GM21515 (cell line): ENCODE data around the gene SLX4IP.

Experiments used
- ATAC-seq: cut with Tn5 transposase; IDR thresholded peaks from one replicate; pipeline ENCODE4 v1.9.1; 2021; ENCODE audit not compliant: unreplicated experiment

The SLX4IP gene

GRCh38 chr20:10428008-10428407, 7.1 kb upstream of the SLX4IP start:
- no peak for ATAC-seq

DNA sequence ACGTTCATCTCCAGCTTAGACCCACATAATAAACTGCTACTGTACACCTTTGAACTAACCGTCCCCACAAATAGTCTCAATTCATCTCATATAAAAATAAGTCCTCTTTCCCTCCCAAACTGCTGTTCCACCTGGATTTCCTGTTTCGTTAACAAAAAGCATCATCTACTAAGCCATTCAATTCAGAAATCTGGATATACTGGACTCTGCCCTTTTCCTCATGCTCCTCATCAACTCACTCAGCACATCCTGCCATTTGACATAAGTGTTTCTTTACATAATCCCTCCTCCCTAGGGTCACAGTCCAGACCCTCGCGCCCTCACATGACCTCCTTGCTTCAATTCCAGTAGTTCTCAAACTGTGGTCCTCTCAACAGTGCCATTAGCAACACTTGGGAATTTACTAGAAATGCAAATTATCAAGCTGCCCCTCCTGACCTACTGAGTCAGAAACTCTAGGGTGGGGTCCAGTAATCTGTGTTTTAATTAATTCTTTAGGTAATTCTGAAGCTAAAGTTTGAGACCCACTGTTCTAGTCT, 5.6 kb upstream of the SLX4IP start:
- no peak for ATAC-seq

GRCh38 chr20:10430000-10430466, 5.1 kb upstream of the SLX4IP start:
- ATAC-seq: no peak

DNA sequence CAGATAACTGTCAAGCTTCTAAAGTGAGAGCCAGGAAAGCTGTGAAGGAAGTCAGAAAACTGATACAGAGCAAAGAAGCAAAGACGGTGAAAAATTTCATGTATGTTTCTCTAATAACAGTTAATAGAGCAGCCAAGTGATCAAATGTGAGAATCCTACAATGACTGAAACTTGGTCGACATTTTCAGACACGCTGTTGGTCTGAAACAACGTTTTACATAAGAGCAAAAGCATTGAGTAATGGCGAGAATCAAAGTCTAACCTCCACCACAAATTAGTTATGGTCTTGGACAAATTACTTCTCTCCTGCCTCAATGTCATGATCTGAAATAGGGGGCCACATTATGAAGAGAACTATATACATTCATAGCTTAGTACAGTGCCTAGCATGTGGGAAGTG, 4.4 kb upstream of the SLX4IP start:
- ATAC-seq: no peak

GRCh38 chr20:10432079-10432478, 3.0 kb upstream of the SLX4IP start:
- ATAC-seq: no peak

- no peak for ATAC-seq
Measured at GRCh38 chr20:10433014-10433622, 2.0 kb upstream of the SLX4IP start.

DNA sequence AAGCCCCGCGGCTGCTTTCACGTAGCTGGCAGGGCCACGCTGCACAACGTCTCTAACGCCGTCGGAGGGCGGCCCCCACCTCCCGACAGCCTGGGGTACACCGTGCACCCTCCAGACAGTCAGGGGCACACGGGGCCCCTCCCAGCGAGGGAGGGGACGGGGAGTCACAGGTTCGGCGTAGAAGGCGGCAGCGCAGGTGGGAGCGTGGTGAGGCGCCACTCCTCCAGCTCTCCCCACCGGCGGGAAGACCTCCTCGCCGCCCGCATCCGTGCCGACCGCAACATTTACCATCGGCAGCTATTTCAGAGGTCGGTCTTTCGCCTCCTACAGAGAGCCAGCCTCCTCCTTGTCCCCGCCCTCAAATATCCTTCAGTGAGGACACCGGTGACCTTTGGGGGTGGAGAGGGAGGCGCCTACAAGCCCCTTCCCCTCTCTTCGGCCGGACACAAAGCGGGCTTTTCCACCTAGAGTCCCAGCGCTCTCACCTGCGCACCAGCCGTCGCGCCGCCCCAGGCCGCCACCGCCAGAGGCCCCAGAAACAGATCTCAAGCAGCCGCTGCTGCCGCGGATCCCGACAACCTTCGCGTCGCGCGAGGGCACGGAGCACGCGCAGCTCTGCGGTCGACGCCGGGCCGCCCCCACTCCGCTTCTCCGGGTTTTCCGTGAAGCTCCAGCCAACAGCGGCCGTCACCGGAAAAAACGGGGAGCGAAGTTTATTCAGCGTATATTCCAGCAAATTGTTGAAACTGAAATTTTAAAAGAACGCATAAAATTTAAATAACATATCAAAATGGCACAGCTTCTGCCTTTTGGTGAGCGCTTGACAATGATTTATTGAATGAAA, 1.3 kb upstream of the SLX4IP start, which contains the start of gene MKKS:
TSS of gene MKKS (minus strand) at position 600 of the 844 bp plus-strand sequence. CDS start 20,708 bp downstream, outside the sequence.
- peak; percentile 59 for ATAC-seq

DNA sequence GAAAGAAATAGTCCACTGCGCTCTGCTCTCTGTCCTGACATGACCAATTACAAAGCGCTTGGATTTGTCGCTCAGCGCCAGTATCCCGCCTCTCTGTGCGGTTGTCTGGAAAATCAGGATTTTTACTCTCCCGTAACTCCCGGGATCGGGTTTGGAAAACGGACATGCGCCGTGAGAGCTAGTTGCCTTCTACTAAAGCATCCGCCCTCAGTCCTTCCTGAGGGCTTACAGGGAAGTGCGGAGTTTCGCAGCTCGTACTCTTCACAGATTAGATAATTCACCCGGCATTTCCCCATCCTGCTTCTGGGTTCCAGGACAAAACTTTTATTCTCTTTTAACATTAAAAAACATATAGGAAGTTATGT, 656 bp upstream of the SLX4IP start:
- peak; percentile 39 for ATAC-seq

GRCh38 chr20:10436053-10436699, 1.1 kb downstream of the SLX4IP start:
- ATAC-seq: no peak

GRCh38 chr20:10438217-10438616, 3.1 kb downstream of the SLX4IP start:
- ATAC-seq: no peak

DNA sequence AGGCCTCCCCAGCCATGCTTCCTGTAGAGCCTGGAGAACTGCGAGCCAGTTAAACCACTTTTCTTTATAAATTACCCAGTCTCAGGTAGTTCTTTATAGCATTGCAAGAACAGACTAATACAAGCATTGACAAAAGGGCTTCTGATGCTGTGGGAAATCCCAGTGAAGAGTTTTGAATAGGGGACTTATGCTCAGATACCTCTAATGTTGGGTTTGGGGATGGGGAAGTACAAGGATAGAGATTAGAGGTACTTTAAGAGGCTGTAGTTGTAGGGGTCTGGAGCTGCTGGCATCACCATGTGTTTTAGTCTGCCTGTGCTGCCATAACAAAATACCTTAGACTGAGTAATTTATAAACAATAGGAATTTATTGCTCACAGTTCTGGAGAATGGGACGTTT, 8.8 kb downstream of the SLX4IP start:
- ATAC-seq: no peak

DNA sequence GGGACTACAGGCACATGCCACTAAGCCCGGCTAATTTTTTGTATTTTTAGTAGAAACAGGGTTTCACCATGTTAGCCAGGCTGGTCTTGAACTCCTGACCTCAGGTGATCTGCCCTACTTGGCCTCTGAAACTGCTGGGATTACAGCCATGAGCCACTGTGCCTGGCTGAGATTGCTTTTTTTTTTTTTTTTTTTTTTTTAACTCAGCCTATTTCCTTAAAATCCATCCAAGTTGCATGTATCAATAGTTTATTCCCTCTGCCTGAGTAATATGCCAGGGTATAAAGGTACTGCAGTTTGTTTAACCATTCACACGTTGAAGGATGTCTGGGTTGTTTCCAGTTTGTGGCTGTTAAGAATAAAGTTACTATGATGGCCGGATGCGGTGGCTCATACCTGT, 10.7 kb downstream of the SLX4IP start:
- no peak for ATAC-seq

- ATAC-seq: peak; percentile 97
Measured at GRCh38 chr20:10447028-10447427, 11.9 kb downstream of the SLX4IP start.

GRCh38 chr20:10448270-10449156, 13.4 kb downstream of the SLX4IP start:
- no peak for ATAC-seq

- no peak for ATAC-seq
Measured at GRCh38 chr20:10449270-10449669, 14.2 kb downstream of the SLX4IP start.

- ATAC-seq: peak; percentile 95
Measured at GRCh38 chr20:10453241-10453640, 18.1 kb downstream of the SLX4IP start.

- no peak for ATAC-seq
Measured at GRCh38 chr20:10454151-10454750, 19.1 kb downstream of the SLX4IP start.

DNA sequence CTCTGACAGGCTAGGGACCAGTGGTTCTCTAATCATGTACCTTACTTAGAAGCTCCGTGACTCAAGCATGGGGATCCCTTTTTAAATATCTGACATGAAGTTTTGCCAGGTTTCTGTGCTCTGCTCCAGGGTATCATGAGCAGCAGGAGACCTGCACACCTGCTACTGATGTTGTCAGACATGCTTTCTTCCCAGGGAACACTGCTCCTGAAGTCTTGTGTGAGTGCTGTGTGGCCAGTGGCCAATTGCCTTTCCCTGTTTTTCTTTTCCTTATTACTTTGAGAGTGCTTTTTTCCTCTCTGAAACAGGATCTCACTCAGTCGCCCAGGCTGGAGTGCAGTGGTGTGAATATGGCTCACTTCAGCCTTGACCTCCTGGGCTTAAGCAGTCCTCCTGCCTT, 26.4 kb downstream of the SLX4IP start:
- ATAC-seq: no peak

- no peak for ATAC-seq
Measured at GRCh38 chr20:10462516-10462915, 27.4 kb downstream of the SLX4IP start.

DNA sequence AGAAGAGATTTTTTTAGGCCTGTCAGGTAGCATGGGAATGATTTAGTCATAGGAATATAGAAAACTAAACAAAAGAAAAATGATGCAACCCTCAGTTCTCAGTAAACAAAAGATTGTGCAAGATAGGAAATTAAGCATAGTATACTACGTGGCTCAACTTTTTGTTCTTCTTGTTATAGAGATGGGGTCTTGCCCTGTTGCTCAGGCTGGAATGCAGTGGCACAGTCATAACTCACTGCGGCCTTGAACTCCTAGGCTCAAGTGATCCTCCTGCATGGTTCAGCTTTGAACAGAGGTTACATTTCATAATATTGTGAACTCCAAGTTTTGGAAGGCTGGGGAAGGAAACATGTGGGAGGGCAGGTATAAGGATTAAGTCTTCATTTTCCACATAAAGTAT, 28.5 kb downstream of the SLX4IP start:
- ATAC-seq: no peak
